ENCODE results near the gene NCLN. TPM values are rescaled to one million over a fixed set of nuclear protein-coding genes. Genes with fewer than 3 reads are reported as not detected.
"Not testable (repeated sequence)": the region's sequence is repeated elsewhere in the genome, so short reads cannot be mapped to it uniquely, and the experiment has no call there.

The NCLN gene
- polyA plus RNA-seq, 4 donors: 33.7 to 52.8 (median 46.5) TPM

DNA sequence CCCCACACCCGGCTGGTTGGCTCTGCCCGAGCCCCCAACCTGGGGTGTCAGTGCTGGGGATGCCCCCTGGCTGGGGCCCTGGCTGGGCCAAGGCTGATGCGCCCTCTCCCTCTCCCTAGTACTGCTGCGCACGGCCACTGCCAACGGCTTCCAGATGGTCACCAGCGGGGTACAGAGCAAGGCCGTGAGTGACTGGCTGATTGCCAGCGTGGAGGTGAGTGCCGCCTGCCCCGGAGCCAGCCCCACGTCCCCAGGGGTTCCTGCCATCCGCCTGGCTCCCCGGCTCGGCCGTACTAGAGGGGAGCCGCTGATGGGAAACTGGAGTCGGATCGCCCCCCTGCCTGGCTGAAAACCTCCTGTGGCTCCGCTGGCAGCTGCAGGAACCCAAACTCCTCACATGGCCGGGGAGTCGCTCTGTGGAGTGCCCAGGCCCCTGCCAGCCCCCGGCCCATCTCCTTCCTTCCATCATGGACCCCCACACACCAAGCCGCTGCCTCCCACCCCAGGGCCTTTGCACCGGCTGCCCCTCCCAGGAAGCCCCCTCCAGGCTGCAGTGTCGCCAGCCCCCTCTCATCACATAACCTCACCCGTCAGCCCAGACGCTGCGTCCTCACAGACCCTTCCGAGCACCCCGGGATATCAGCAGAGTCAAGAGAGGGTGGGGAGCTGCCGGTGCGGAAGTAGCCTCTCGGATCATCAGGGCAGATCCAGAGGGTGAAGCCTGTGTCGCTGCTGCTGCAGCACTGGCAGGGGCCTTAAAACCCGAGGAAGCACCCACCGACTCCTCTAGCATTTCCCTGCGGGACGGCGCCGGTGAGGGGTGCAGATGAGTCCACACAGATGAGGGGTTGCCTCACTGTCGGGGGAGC, 10.6 kb downstream of the NCLN start:
- DNase-seq (ENCODE audit: low read depth in 4 of 4, low spot score in 2 of 4): no peak

- no peak for DNase-seq (ENCODE audit: low read depth in 4 of 4, low spot score in 2 of 4)
These were observed 11.1 kb downstream of the NCLN start for GRCh38 chr19:3196933-3197205.

DNA sequence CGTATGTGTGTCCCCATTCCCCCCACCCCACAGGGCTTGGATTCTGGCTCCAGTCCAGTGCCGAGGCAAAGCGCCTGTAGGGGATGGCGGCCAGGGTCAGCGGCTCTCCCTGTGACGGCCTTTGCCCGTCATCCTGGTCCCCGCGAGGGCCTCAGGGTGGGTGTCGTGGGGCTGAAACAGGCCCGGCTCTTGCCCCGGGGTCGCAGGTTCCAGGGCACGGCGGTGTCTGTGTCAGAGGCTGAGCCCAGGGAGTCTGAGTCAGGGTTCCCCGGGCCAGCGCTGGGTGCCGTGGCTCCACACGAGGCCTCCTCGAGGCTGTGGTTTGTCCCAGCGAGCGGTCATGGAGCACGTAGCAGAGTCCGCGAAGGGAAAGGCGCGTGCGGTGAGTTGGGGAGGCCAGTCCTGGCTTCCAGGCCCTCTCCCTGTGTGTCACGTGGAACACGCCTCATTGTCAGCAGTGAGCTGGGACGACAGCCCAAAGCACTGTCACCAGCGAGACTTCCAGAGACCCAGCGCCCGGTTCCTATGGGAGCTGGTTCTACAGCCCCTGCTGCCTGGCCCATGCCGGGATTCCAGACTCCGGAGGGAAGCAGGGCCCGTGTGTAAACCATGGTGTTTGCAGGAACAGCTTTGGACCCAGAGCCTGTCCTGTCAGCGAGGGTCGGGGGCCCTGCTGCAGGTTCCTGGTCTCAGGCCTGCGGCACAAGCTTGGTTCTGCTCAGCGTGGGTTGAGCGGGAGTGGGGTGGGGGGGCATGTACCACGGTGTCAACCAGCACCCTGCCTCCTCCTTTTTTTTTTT, 13.4 kb downstream of the NCLN start:
- no peak for DNase-seq (ENCODE audit: low read depth in 4 of 4, low spot score in 2 of 4)

- no peak for DNase-seq (ENCODE audit: low read depth in 4 of 4, low spot score in 2 of 4)
These were observed 15.5 kb downstream of the NCLN start for GRCh38 chr19:3201072-3201700.

GRCh38 chr19:3201911-3202310, 16.2 kb downstream of the NCLN start:
- no peak for DNase-seq (ENCODE audit: low read depth in 4 of 4, low spot score in 2 of 4)

DNA sequence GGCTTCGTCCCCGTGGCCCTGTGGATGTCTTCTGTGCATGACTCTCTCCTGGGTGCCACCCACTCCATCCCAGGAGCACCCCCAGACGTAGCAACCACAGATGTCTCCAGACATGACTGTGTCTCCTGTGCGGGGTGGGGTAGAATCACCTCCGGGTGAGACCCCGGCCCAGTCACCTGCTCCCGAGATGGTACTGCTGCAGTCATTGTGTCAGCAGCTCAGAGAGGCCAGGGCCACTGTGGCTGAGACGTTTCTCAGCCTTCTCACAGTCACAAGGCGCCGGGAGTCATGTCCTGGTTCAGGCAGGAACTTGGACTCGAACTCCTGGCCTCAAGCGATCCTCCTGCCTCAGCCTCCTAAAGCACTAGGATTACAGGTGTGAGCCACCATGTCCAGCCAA, 16.6 kb downstream of the NCLN start:
- DNase-seq (ENCODE audit: low read depth in 4 of 4, low spot score in 2 of 4): no peak

DNA sequence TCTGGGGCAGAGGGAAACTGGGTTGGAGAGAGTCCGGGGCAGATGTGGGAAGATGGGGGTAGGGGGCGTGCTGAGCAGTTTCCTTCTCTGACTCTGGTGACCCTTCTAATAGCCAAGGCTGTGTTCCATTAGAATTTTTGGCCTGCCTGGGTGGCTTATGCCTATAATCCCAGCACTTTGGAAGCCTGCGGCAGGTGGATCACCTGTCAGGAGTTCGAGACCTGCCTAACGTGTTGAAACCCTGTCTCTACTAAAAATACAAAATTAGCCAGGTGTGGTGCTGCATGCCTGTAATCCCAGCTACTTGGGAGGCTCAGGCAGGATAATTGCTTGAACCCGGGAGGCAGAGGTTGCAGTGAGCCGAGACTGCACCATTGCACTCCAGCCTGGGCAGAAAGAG, 17.2 kb downstream of the NCLN start:
- not testable (repeated sequence) for DNase-seq (ENCODE audit: low read depth in 4 of 4, low spot score in 2 of 4)

DNA sequence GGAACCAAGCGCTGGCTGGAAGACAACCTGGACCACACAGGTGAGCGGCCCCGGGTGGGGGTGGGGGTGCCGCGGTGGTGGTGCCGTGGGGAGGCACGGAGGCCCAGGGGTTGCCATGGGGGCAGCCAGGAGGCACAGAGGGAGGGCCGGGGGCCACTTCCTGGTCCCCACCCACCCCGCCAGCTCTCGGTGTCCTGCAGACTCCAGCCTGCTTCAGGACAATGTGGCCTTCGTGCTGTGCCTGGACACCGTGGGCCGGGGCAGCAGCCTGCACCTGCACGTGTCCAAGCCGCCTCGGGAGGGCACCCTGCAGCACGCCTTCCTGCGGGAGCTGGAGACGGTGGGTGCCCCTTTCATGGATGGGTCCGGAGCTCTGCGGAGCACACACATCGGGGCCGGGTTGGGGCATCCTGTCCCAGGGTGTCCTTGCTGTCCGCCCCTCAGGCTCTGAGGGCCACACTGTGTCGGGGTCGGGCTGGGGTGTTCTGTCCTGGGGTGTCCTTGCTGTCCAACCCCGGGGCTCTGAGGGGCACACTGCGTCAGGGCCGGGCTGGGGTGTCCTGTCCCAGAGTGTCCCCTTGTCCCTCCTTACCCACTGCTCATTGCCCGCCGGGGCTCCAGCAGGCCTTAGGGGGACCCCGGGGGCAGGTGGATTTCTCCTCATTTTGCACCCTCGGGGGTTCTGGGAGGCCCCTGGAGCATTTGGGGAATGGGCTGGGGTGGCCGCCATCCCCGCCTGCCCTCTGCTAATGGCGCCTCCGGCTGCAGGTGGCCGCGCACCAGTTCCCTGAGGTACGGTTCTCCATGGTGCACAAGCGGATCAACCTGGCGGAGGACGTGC, 18.3 kb downstream of the NCLN start:
- no peak for DNase-seq (ENCODE audit: low read depth in 4 of 4, low spot score in 2 of 4)

DNA sequence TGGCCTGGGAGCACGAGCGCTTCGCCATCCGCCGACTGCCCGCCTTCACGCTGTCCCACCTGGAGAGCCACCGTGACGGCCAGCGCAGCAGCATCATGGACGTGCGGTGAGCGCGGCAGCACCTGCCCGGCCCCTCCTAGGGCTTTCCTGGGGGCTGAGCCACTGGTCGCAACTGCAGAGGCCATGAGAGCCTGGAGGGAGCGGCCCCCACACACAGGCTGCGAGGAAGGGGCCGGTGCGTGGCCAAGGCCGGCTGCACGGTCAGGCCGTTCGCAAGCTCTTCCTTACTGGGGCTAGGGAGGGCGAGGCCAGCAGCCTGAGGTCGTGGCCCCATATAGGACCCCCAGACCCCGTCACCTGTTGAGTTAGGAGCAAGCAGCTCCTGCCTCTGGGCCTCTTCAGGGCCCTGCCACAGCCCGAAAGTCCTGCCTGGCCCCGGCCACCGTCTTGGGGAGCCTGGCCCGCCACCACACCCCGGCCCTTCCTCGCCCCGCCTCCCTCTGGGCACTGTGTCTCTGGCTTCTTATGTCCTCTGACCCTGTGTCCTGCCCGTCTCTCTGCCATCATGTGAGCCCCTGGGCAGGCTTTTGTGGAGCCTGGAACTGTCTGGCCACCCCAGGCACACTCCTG, 19.0 kb downstream of the NCLN start:
- DNase-seq (ENCODE audit: low read depth in 4 of 4, low spot score in 2 of 4): no peak

- no peak for DNase-seq (ENCODE audit: low read depth in 4 of 4, low spot score in 2 of 4)
These were observed 20.7 kb downstream of the NCLN start for GRCh38 chr19:3206216-3206953.

- DNase-seq (ENCODE audit: low read depth in 4 of 4, low spot score in 2 of 4): no peak
These were observed 21.9 kb downstream of the NCLN start for GRCh38 chr19:3207461-3208242.

DNA sequence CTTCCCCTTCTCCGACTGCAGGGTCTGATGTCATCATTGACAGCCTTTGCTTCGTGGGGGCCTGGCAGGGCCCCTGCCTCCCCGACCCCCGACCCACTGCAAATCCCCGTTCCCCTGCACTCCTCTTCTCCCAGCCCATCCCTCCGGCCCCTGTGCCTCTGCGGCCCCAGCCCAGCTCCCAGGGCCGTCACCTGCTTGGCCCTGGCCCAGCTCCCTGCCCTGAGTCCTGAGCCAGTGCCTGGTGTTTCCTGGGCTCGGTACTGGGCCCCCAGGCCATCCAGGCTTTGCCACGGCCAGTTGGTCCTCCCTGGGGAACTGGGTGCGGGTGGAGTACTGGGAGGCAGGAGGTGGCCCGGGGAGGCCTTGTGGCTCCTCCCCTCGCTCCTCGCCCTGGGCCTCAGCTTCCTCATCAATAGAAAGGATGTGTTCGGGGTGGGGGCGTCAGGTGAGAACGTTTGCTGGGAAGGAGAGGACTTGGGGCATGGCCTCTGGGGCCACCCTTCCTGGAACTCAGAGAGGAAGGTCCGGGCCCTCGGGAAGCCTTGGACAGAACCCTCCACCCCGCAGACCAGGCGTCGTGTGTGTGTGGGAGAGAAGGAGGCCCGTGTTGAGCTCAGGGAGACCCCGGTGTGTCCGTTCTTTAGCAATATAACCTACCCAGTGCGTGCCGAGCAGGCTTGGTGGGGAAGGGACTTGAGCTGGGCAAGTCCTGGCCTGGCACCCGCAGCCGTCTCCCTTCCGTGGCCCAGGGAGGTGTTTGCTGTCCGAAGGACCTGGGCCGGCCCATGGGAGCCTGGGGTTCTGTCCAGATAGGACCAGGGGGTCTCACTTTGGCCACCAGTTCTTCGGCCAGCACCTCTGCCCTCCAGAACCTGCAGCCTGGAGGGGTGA, 22.8 kb downstream of the NCLN start:
- DNase-seq (ENCODE audit: low read depth in 4 of 4, low spot score in 2 of 4): no peak

- DNase-seq (ENCODE audit: low read depth in 4 of 4, low spot score in 2 of 4): no peak
These were observed 24.8 kb downstream of the NCLN start for GRCh38 chr19:3210347-3211017.

GRCh38 chr19:3211191-3211590, 25.5 kb downstream of the NCLN start:
- no peak for DNase-seq (ENCODE audit: low read depth in 4 of 4, low spot score in 2 of 4)

DNA sequence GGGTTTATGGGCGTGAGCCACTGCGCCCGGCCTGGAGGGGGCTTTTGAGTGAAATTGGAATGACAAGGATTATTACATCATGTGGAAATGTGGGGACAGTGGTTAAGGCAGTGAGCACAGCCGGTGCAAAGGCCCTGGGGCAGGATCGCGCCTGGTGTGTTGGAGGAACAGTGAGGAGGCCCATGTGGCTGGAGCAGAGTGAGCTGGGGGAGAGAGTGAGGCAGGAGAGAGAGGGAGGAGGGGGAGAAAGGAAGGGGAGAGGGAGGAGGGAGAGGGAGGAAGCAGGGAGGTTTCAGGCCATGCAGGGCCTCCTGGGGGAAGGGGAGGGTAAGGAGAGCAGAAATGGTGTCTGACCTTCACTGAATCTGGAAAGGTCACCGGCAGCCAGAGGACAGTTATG, 27.4 kb downstream of the NCLN start:
- DNase-seq (ENCODE audit: low read depth in 4 of 4, low spot score in 2 of 4): no peak

- no peak for DNase-seq (ENCODE audit: low read depth in 4 of 4, low spot score in 2 of 4)
These were observed 31.1 kb downstream of the NCLN start for GRCh38 chr19:3216874-3217273.

GRCh38 chr19:3220576-3220975, 34.8 kb downstream of the NCLN start:
- DNase-seq (ENCODE audit: low read depth in 4 of 4, low spot score in 2 of 4): no peak
